GM19351 (cell line): Measurements from ENCODE around the gene KLF16.
"Not testable (repeated sequence)": the region's sequence is repeated elsewhere in the genome, so short reads cannot be mapped to it uniquely, and the experiment has no call there.

Experiments used
- ATAC-seq: cut with Tn5 transposase; IDR thresholded peaks from one replicate; pipeline ENCODE4 v1.9.1; 2021; ENCODE audit warnings: mild to moderate bottlenecking, moderate library complexity; ENCODE audit not compliant: unreplicated experiment

The KLF16 gene

GRCh38 chr19:1884719-1885334 is 21.4 kb upstream of the KLF16 start:
- ATAC-seq, result no peak

GRCh38 chr19:1884291-1884718 is 20.9 kb upstream of the KLF16 start:
- no peak for ATAC-seq

GRCh38 chr19:1883784-1884183 is 20.4 kb upstream of the KLF16 start:
- no peak for ATAC-seq

- ATAC-seq, result no peak
Measured at GRCh38 chr19:1882786-1883692, 19.7 kb upstream of the KLF16 start.

- no peak for ATAC-seq
Measured at GRCh38 chr19:1882089-1882785, 18.9 kb upstream of the KLF16 start.

- ATAC-seq, result not testable (repeated sequence)
Measured at GRCh38 chr19:1881393-1882088, 18.2 kb upstream of the KLF16 start.

GRCh38 chr19:1880611-1881392 is 17.4 kb upstream of the KLF16 start:
- ATAC-seq, result no peak

GRCh38 chr19:1879982-1880381 is 16.6 kb upstream of the KLF16 start:
- not testable (repeated sequence) for ATAC-seq

- not testable (repeated sequence) for ATAC-seq
Measured at GRCh38 chr19:1878583-1878982, 15.2 kb upstream of the KLF16 start.

GRCh38 chr19:1877280-1877660 is 13.9 kb upstream of the KLF16 start:
- ATAC-seq, result not testable (repeated sequence)

- ATAC-seq, result not testable (repeated sequence)
Measured at GRCh38 chr19:1876496-1877279, 13.3 kb upstream of the KLF16 start.

GRCh38 chr19:1875646-1876495 is 12.5 kb upstream of the KLF16 start:
- ATAC-seq, result peak; percentile 92

GRCh38 chr19:1875265-1875645 is 11.9 kb upstream of the KLF16 start:
- not testable (repeated sequence) for ATAC-seq

- ATAC-seq, result no peak
Measured at GRCh38 chr19:1874554-1875185, 11.3 kb upstream of the KLF16 start.

GRCh38 chr19:1873524-1874473 is 10.4 kb upstream of the KLF16 start:
- no peak for ATAC-seq

- ATAC-seq, result no peak
Measured at GRCh38 chr19:1872807-1873523, 9.6 kb upstream of the KLF16 start.
